Endothelial cell (in vitro differentiated cells): ENCODE results near the gene GOLGA2. TPM values are rescaled to one million over a fixed set of nuclear protein-coding genes. Genes with fewer than 3 reads are reported as not detected.
A peak's percentile ranks its signal among the peaks of the same experiment; 100 is the strongest.

Experiments
- DNase-seq: peaks from one replicate; pipeline ENCODE4 v3.0.0; 2021; ENCODE audit warnings: low spot score
- H3K27ac Mint-ChIP-seq: one replicate; pipeline ENCODE4 v1.8.0; 2021; ENCODE audit warnings: mixed read lengths, inconsistent platforms; ENCODE audit not compliant: unreplicated experiment
- H3K27me3 Mint-ChIP-seq: one replicate; pipeline ENCODE4 v1.8.0; 2021; ENCODE audit warnings: mild to moderate bottlenecking, moderate library complexity, mixed read lengths, inconsistent platforms; ENCODE audit not compliant: unreplicated experiment
- H3K36me3 Mint-ChIP-seq: one replicate; pipeline ENCODE4 v1.8.0; 2021; ENCODE audit warnings: mild to moderate bottlenecking, low read depth, mixed read lengths, inconsistent platforms; ENCODE audit not compliant: unreplicated experiment
- H3K4me1 Mint-ChIP-seq: one replicate; pipeline ENCODE4 v1.8.0; 2021; ENCODE audit warnings: mild to moderate bottlenecking, mixed read lengths, inconsistent platforms; ENCODE audit not compliant: unreplicated experiment
- H3K4me3 Mint-ChIP-seq: one replicate; pipeline ENCODE4 v1.8.0; 2021; ENCODE audit warnings: mild to moderate bottlenecking, mixed read lengths, inconsistent platforms; ENCODE audit not compliant: unreplicated experiment
- H3K9me3 Mint-ChIP-seq: one replicate; pipeline ENCODE4 v1.8.0; 2021; ENCODE audit warnings: mixed read lengths, inconsistent platforms; ENCODE audit not compliant: unreplicated experiment
- total RNA-seq: library from RNA; stranded (reverse); fragmentation: NEBNext Ultra II Directional; extraction: Animal tissue kit (Norgen Biotek cat#: 25700); gene quantifications from one replicate; pipeline ENCODE4 v1.2.1, GENCODE V29; 2021; ENCODE audit not compliant: unreplicated experiment
- TF ChIP-seq, protein P1 (sequence below): fragments of 200-600 bp; sonication (generic); IDR thresholded peaks from one replicate; pipeline ENCODE4 v1.5.0; 2021; ENCODE audit warnings: antibody characterized with exemption; ENCODE audit not compliant: unreplicated experiment

The GOLGA2 gene
- total RNA-seq, 1 donor from 2014 or later: 69.4 TPM

GRCh38 chr9:128249908-128250838, 25.6 kb downstream of the GOLGA2 start:
- Mint-ChIP-seq H3K4me1 (peaks cover 24% of the 10 kb centered on the region), H3K36me3 (peaks cover 13% of the 10 kb centered on the region), H3K4me3 (peak overlapping the region; percentile 83), H3K27me3 (peaks cover 15% of the 10 kb centered on the region), H3K27ac (no peak overlapping the region), H3K9me3 (no peaks in the 10 kb centered on the region)
- TF ChIP-seq, protein P1, sequence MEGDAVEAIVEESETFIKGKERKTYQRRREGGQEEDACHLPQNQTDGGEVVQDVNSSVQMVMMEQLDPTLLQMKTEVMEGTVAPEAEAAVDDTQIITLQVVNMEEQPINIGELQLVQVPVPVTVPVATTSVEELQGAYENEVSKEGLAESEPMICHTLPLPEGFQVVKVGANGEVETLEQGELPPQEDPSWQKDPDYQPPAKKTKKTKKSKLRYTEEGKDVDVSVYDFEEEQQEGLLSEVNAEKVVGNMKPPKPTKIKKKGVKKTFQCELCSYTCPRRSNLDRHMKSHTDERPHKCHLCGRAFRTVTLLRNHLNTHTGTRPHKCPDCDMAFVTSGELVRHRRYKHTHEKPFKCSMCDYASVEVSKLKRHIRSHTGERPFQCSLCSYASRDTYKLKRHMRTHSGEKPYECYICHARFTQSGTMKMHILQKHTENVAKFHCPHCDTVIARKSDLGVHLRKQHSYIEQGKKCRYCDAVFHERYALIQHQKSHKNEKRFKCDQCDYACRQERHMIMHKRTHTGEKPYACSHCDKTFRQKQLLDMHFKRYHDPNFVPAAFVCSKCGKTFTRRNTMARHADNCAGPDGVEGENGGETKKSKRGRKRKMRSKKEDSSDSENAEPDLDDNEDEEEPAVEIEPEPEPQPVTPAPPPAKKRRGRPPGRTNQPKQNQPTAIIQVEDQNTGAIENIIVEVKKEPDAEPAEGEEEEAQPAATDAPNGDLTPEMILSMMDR: no peak
- DNase-seq: peak; percentile 96

DNA sequence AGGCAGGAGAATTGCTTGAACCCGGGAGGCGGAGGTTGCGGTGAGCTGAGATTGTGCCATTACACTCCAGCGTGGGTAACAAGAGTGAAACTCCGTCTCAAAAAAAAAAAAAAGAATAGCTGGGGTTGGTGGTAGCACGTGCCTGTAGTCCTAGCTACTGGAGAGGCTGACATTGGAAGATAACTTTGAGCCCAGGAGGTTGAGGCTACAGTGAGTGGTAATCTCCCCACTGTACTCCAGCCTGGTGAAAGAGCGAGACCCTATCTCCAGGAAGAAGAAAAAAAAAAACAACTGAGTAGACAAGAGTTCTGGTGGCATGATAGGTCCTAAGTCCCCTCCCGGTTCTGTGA, 26.3 kb downstream of the GOLGA2 start:
- TF ChIP-seq, protein P1: no peak
- no peak overlapping the region for H3K27ac Mint-ChIP-seq
- H3K9me3 Mint-ChIP-seq: no peaks in the 10 kb centered on the region
- H3K4me1 Mint-ChIP-seq: peaks cover 24% of the 10 kb centered on the region
- H3K4me3 Mint-ChIP-seq: peak overlapping the region; percentile 83
- peaks cover 13% of the 10 kb centered on the region for H3K27me3 Mint-ChIP-seq
- DNase-seq: no peak
- H3K36me3 Mint-ChIP-seq: peaks cover 9% of the 10 kb centered on the region

GRCh38 chr9:128247226-128247803, 28.5 kb downstream of the GOLGA2 start:
- Mint-ChIP-seq H3K27ac (no peak overlapping the region), H3K9me3 (no peaks in the 10 kb centered on the region), H3K36me3 (peaks cover 7% of the 10 kb centered on the region), H3K4me3 (no peak overlapping the region), H3K4me1 (peaks cover 28% of the 10 kb centered on the region), H3K27me3 (peaks cover 13% of the 10 kb centered on the region)
- TF ChIP-seq, protein P1: no peak
- DNase-seq: no peak

DNA sequence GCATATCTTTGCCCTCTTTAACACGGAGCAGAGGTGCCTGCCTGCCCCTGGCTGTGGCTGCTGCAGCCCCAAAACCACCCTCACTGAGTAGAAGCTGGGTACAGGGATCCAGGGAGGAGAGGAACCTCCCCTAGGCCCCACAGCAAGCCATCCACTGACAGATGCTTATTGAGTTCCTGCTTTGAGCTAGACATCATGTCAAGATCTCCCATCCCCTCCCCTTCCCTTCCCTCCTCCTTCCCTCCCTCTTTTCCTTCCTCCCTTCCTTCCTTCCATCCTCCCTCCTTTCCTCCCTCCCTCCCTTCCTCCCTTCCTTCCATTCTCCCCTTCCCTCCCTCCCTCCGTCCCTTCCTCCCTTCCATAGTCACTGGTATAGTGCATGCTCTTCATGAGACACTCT, 29.3 kb downstream of the GOLGA2 start:
- no peaks in the 10 kb centered on the region for H3K9me3 Mint-ChIP-seq
- no peak overlapping the region for H3K4me3 Mint-ChIP-seq
- no peak for DNase-seq

More for the DNA sequence above, 29.3 kb downstream of the GOLGA2 start:
- peaks cover 10% of the 10 kb centered on the region for H3K27me3 Mint-ChIP-seq
- no peak overlapping the region for H3K27ac Mint-ChIP-seq
- peaks cover 19% of the 10 kb centered on the region for H3K4me1 Mint-ChIP-seq
- H3K36me3 Mint-ChIP-seq: peaks cover 4% of the 10 kb centered on the region
- TF ChIP-seq, protein P1: no peak
